ENCODE data around the gene FKBP14.
"Not testable (repeated sequence)": the region's sequence is repeated elsewhere in the genome, so short reads cannot be mapped to it uniquely, and the experiment has no call there.

The FKBP14 gene

GRCh38 chr7:30066687-30067086 is 40.2 kb upstream of the FKBP14 start:
- H3K4me3 ChIP-seq (replicated peaks in 1 of 2; ENCODE audit: low read depth in 2 of 2, low read length in 2 of 2): no peak overlapping the region
- DNase-seq (ENCODE audit: low read depth in 2 of 2): no peak
- TF ChIP-seq CTCF (IDR thresholded peaks at IDR 0.05; ENCODE audit: low read depth, low read length): no peak

DNA sequence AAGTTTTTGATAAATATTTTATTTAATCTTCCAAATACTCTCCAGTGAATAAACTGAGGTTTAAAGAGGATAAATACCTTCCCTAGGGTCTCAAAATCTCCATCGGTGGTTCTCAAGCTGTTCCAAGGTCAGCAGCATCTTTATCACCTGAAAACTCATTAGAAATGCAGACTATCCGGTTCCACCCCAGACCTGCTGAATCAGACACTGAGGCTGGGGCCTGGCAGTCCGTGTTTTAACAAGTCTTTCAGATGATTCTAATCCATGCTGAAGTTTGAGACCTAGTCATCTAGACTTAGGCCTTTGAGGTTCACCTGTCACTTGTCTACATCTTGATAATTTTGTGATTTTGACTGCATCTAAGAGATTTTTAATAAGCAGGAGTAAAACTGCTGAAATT is 39.2 kb upstream of the FKBP14 start:
- no peak overlapping the region for H3K4me3 ChIP-seq (replicated peaks in 1 of 2; ENCODE audit: low read depth in 2 of 2, low read length in 2 of 2)
- TF ChIP-seq CTCF (IDR thresholded peaks at IDR 0.05; ENCODE audit: low read depth, low read length): no peak
- DNase-seq (ENCODE audit: low read depth in 2 of 2): no peak

- peak; percentile 62 for TF ChIP-seq CTCF (IDR thresholded peaks at IDR 0.05; ENCODE audit: low read depth, low read length)
- H3K4me3 ChIP-seq (replicated peaks in 1 of 2; ENCODE audit: low read depth in 2 of 2, low read length in 2 of 2): no peak overlapping the region
- peak; percentile 67 to 69 for DNase-seq (ENCODE audit: low read depth in 2 of 2)
Measured at GRCh38 chr7:30062587-30062986, 36.1 kb upstream of the FKBP14 start.

DNA sequence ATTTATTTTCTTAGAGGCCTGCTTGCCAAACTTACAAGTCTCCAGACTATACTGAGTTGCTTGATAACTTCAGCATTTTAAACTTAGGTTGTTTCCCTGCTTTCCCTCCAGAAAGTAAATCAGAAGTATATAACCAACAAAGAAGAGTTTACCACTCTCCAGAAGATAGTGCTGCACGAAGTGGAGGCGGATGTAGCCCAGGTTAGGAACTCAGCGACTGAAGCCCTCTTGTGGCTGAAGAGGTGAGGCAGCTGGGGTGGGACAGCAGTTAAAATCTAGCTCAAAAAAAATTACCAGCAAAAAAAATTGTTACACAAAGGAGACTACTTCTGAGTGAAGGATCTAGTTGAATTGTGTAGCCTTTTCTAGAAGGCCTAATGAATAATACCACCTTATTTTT is 35.3 kb upstream of the FKBP14 start:
- H3K4me3 ChIP-seq (replicated peaks in 1 of 2; ENCODE audit: low read depth in 2 of 2, low read length in 2 of 2): not testable (repeated sequence)
- peak; percentile 59 for TF ChIP-seq CTCF (IDR thresholded peaks at IDR 0.05; ENCODE audit: low read depth, low read length)
- peak; percentile 50 to 52 for DNase-seq (ENCODE audit: low read depth in 2 of 2)

DNA sequence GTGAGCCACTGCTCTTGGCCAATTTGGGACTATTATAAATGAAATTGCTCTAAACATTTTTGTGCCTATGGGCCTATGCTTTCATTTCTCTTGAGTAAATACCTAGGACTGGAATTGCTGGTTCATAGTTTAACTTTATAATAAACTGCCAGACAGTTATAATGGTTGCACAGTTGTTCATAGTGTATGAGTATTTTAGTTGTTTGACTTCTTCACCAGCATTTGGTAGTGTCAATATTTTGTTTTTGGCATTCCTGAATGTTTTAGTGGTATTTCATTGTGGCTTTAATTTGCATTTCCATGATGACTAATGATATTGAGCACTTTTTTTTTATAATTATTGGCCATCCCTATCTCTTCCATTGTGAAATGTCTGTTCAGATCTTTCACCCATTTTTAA is 31.2 kb upstream of the FKBP14 start:
- TF ChIP-seq CTCF (IDR thresholded peaks at IDR 0.05; ENCODE audit: low read depth, low read length): no peak
- no peak overlapping the region for H3K4me3 ChIP-seq (replicated peaks in 1 of 2; ENCODE audit: low read depth in 2 of 2, low read length in 2 of 2)
- peak in 1 of 2 donors; percentile 36 for DNase-seq (ENCODE audit: low read depth in 2 of 2)

DNA sequence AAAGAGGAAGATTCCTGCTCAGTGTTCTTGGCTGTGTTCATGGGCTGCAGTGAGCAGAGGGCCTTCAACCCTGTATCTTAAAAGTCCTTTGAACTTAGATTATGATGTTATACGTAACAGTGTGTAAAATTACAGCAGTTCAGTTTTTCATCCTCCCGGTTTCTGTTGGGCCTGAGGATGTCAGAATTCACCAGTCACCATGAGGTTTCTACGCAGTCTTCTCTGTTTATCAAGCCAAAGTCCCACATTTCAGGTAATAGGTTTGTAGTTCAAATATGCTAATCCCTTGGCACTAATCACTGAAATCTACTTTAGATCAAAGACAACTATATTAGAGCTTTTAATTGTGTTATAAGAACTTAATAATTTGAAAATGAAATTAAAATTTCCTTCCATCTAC is 26.6 kb upstream of the FKBP14 start:
- no peak overlapping the region for H3K4me3 ChIP-seq (replicated peaks in 1 of 2; ENCODE audit: low read depth in 2 of 2, low read length in 2 of 2)
- no peak for DNase-seq (ENCODE audit: low read depth in 2 of 2)

More for the DNA sequence above, 26.6 kb upstream of the FKBP14 start:
- no peak for TF ChIP-seq CTCF (IDR thresholded peaks at IDR 0.05; ENCODE audit: low read depth, low read length)
